BJ (cell line): ENCODE measurements around the gene CFHR5. TPM values are rescaled to one million over a fixed set of nuclear protein-coding genes. Genes with fewer than 3 reads are reported as not detected.

Source experiments
- CTCF ChIA-PET: fragments of 350-600 bp; formaldehyde crosslinking; extraction: SDS; loops from one replicate; lab custom pipeline; 2021; ENCODE audit warnings: antibody characterized with exemption, inconsistent platforms; lab: Yijun Ruan, JAX
- POLR2A ChIA-PET: fragments of 300-600 bp; sonication (Branson Sonifier 250); formaldehyde crosslinking; extraction: SDS; loops from one replicate; lab custom pipeline; 2021; ENCODE audit warnings: antibody characterized with exemption; lab: Charles Lee
- DNase-seq: peaks from one replicate; pipeline ENCODE4 v3.0.0-alpha.2; 2011; ENCODE audit warnings: low read depth
- H3K27me3 ChIP-seq: 2 replicates; pipeline ENCODE4 v1.6.0; 2011; ENCODE audit warnings: low read length; ENCODE audit not compliant: control insufficient read depth, insufficient read depth
- H3K36me3 ChIP-seq: 2 replicates; pipeline ENCODE4 v1.5.1; 2011; ENCODE audit warnings: low read length; ENCODE audit not compliant: control insufficient read depth, insufficient read depth
- H3K4me3 ChIP-seq: 2 replicates; pipeline ENCODE4 v1.5.1; 2011; ENCODE audit warnings: low read depth, mild to moderate bottlenecking, control low read depth, low read length
- CTCF ChIP-seq: IDR thresholded peaks from 2 replicates; pipeline ENCODE4 v1.5.1; 2011; ENCODE audit warnings: low read depth, mild to moderate bottlenecking, control low read depth, inconsistent platforms, low read length, moderate library complexity; ENCODE audit not compliant: insufficient read depth
- polyA plus RNA-seq: library from polyadenylated mRNA; depleted of rRNA; stranded (reverse); fragments of >200 nt; gene quantifications from 2 replicates; pipeline ENCODE4 v1.2.3, GENCODE V29; 2011

CFHR5 gene
- polyA plus RNA-seq, 1 experiment: not detected

- no peaks in the 10 kb centered on the region for H3K36me3 ChIP-seq
- ChIA-PET CTCF (no interaction called here), POLR2A (no interaction called here)
- H3K4me3 ChIP-seq: no peak overlapping the region
- H3K27me3 ChIP-seq: no peaks in the 10 kb centered on the region
- TF ChIP-seq CTCF: no peak
- DNase-seq: no peak
Observed at GRCh38 chr1:196954778-196955177, 22.6 kb upstream of the CFHR5 start.

DNA sequence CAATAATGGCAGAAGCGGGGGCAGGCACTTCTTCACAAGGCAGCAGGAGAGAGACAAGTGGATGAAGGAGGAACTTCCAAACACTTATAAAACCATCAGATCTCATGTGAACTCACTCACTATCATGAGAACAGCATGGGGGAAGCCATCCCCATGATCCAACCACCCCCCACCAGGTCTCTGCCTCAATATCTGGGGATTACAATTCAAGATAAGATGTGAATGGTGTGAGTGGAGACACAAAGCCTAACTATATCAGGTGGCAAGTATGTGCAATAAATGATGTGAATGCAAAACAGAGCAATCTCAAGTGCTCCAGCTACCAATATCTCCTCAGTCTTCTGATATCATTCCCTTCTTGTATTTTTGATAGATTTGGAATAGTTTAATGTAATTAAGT is 21.4 kb upstream of the CFHR5 start:
- no peak for TF ChIP-seq CTCF
- DNase-seq: no peak
- ChIA-PET CTCF (no interaction called here), POLR2A (no interaction called here)
- Histone ChIP-seq H3K27me3 (no peaks in the 10 kb centered on the region), H3K36me3 (no peaks in the 10 kb centered on the region), H3K4me3 (no peak overlapping the region)

DNA sequence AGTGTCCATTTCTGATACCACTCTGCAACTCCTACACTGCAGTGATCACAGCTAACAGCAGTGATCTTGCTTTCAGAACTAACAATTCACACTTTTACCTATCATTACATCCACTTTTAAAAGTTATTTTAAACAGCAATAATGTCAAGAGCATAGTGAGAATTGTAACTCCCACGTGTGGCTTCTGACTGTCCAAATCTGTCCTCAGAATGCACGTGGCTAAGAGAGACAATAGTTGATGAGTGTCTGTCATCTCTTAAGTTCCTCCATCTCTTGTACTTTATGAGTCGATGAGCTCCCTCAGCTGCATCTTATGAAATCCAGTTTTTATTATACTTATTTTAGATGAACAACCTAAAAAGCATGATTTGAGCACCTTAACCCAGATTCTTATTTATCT is 16.5 kb upstream of the CFHR5 start:
- DNase-seq: no peak
- ChIA-PET POLR2A (no interaction called here), CTCF (no interaction called here)
- H3K4me3 ChIP-seq: no peak overlapping the region
- H3K27me3 ChIP-seq: no peaks in the 10 kb centered on the region
- no peak for TF ChIP-seq CTCF
- H3K36me3 ChIP-seq: no peaks in the 10 kb centered on the region

- H3K27me3 ChIP-seq: no peaks in the 10 kb centered on the region
- H3K4me3 ChIP-seq: no peak overlapping the region
- H3K36me3 ChIP-seq: no peaks in the 10 kb centered on the region
- ChIA-PET CTCF (interaction anchor here (0.5 kb wide), 1 partner anchor 295 kb away, joined by 3 read pairs; no protein-coding TSS in a partner anchor), POLR2A (no interaction called here)
- TF ChIP-seq CTCF: no peak
- no peak for DNase-seq
Observed at GRCh38 chr1:196970182-196970581, 7.2 kb upstream of the CFHR5 start.

GRCh38 chr1:196976278-196976677 is 1.1 kb upstream of the CFHR5 start:
- CTCF ChIA-PET: no interaction called here
- POLR2A ChIA-PET: no interaction called here

More at GRCh38 chr1:196976278-196976677, 1.1 kb upstream of the CFHR5 start:
- Histone ChIP-seq H3K4me3 (no peak overlapping the region), H3K36me3 (no peaks in the 10 kb centered on the region), H3K27me3 (no peaks in the 10 kb centered on the region)
- no peak for DNase-seq
- no peak for TF ChIP-seq CTCF
